OCI-LY7 (cell line): Measurements from ENCODE around the gene RLN3.

Experiments used
- EZH2phosphoT487 ChIP-seq: fragments of 200-600 bp; sonication (generic); IDR thresholded peaks from 2 replicates; pipeline ENCODE4 v1.6.1; 2018; ENCODE audit warnings: low read depth, borderline replicate concordance, mild to moderate bottlenecking, mixed run types, antibody characterized with exemption, low read length, moderate library complexity, mixed read lengths
- TF ChIP-seq, protein P1 (sequence below): fragments of 200-600 bp; sonication (generic); conservative IDR thresholded peaks from 2 replicates; pipeline ENCODE4 v1.5.1; 2014; ENCODE audit warnings: mild to moderate bottlenecking, antibody characterized with exemption, low read length, moderate library complexity, mixed read lengths

GRCh38 chr19:13997631-13997962 lies 30.4 kb upstream of the RLN3 start:
- TF ChIP-seq, protein P1, sequence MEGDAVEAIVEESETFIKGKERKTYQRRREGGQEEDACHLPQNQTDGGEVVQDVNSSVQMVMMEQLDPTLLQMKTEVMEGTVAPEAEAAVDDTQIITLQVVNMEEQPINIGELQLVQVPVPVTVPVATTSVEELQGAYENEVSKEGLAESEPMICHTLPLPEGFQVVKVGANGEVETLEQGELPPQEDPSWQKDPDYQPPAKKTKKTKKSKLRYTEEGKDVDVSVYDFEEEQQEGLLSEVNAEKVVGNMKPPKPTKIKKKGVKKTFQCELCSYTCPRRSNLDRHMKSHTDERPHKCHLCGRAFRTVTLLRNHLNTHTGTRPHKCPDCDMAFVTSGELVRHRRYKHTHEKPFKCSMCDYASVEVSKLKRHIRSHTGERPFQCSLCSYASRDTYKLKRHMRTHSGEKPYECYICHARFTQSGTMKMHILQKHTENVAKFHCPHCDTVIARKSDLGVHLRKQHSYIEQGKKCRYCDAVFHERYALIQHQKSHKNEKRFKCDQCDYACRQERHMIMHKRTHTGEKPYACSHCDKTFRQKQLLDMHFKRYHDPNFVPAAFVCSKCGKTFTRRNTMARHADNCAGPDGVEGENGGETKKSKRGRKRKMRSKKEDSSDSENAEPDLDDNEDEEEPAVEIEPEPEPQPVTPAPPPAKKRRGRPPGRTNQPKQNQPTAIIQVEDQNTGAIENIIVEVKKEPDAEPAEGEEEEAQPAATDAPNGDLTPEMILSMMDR: no peak
- TF ChIP-seq EZH2phosphoT487: no peak
